ENCODE measurements around the gene CETN1.

DNA sequence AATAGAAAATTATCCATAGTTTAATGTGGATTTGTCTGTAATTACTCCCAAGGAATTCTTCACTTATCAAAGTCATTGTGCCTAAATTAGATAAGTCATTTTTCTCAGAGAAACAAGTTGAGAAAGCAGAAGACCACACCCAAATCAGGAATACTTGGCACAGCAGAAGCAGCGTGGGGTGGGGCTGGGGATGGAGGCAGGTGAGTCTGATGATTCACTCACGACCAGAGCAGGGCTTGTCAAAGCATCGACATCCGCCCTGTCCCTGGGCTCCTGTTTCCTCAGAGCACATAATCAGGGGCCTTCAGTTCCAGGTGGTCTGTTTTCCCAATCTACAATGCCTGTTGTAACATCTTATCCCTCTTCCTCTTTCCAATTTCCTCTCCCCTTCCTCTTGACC lies 48.2 kb upstream of the CETN1 start:
- TF ChIP-seq, protein P1, sequence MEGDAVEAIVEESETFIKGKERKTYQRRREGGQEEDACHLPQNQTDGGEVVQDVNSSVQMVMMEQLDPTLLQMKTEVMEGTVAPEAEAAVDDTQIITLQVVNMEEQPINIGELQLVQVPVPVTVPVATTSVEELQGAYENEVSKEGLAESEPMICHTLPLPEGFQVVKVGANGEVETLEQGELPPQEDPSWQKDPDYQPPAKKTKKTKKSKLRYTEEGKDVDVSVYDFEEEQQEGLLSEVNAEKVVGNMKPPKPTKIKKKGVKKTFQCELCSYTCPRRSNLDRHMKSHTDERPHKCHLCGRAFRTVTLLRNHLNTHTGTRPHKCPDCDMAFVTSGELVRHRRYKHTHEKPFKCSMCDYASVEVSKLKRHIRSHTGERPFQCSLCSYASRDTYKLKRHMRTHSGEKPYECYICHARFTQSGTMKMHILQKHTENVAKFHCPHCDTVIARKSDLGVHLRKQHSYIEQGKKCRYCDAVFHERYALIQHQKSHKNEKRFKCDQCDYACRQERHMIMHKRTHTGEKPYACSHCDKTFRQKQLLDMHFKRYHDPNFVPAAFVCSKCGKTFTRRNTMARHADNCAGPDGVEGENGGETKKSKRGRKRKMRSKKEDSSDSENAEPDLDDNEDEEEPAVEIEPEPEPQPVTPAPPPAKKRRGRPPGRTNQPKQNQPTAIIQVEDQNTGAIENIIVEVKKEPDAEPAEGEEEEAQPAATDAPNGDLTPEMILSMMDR (IDR thresholded peaks at IDR 0.05; ENCODE audit: insufficient read depth, low read length), result no peak
- no peak for TF ChIP-seq POLR2AphosphoS5 (IDR thresholded peaks at IDR 0.05; ENCODE audit: low read depth)
- TF ChIP-seq REST (IDR thresholded peaks at IDR 0.05; ENCODE audit: insufficient replicate concordance, low read depth), result no peak
- no peak for TF ChIP-seq GABPA (IDR thresholded peaks at IDR 0.05; ENCODE audit: low read depth)
